Fibroblast of peridontal ligament (primary cell): Measurements from ENCODE around the gene AHSA1.
"Not testable (repeated sequence)": the region's sequence is repeated elsewhere in the genome, so short reads cannot be mapped to it uniquely, and the experiment has no call there.

Experiments used
- DNase-seq: peaks from one replicate; pipeline ENCODE4 v3.0.0-alpha.2; 2010; ENCODE audit errors: extremely low read depth

Gene AHSA1

GRCh38 chr14:77457522-77458248 lies at the start of gene AHSA1, which contains the start of gene VIPAS39:
AHSA1 (plus strand) TSS chr14:77458093; CDS start chr14:77458190, 97 bp downstream.
VIPAS39 (minus strand) TSS chr14:77457601; CDS start chr14:77454102, 3,499 bp downstream.
- DNase-seq: peak; percentile 99

- peak; percentile 3 for DNase-seq
Measured at GRCh38 chr14:77409131-77409533, 48.8 kb upstream of the AHSA1 start.

GRCh38 chr14:77415403-77416030 lies 42.4 kb upstream of the AHSA1 start:
- not testable (repeated sequence) for DNase-seq

- not testable (repeated sequence) for DNase-seq
Measured at GRCh38 chr14:77416098-77416497, 41.8 kb upstream of the AHSA1 start.

- no peak for DNase-seq
Measured at GRCh38 chr14:77416836-77417235, 41.1 kb upstream of the AHSA1 start.

GRCh38 chr14:77421201-77421600 lies 36.7 kb upstream of the AHSA1 start:
- DNase-seq: peak; percentile 41

GRCh38 chr14:77423423-77423822 lies 34.5 kb upstream of the AHSA1 start, which contains the start of gene NOXRED1:
NOXRED1 (minus strand) TSS chr14:77423523; CDS start chr14:77422889, 634 bp downstream.
- no peak for DNase-seq

- no peak for DNase-seq
Measured at GRCh38 chr14:77424862-77425261, 33.0 kb upstream of the AHSA1 start.

- no peak for DNase-seq
Measured at GRCh38 chr14:77426396-77426795, 31.5 kb upstream of the AHSA1 start.

- DNase-seq: no peak
Measured at GRCh38 chr14:77436042-77436441, 21.9 kb upstream of the AHSA1 start.

- no peak for DNase-seq
Measured at GRCh38 chr14:77438596-77438995, 19.3 kb upstream of the AHSA1 start.

- DNase-seq: no peak
Measured at GRCh38 chr14:77439861-77440260, 18.0 kb upstream of the AHSA1 start.

GRCh38 chr14:77442196-77442595 lies 15.7 kb upstream of the AHSA1 start:
- DNase-seq: no peak

- DNase-seq: no peak
Measured at GRCh38 chr14:77455966-77456640, 1.8 kb upstream of the AHSA1 start.

GRCh38 chr14:77457115-77457521 lies 775 bp upstream of the AHSA1 start:
- no peak for DNase-seq

- peak; percentile 14 for DNase-seq
Measured at GRCh38 chr14:77458249-77458950, 507 bp downstream of the AHSA1 start.

- DNase-seq: peak; percentile 88
Measured at GRCh38 chr14:77459072-77459723, 1.3 kb downstream of the AHSA1 start.

GRCh38 chr14:77467801-77468200 lies 9.9 kb downstream of the AHSA1 start:
- no peak for DNase-seq

- DNase-seq: no peak
Measured at GRCh38 chr14:77469067-77469505, 11.2 kb downstream of the AHSA1 start.

GRCh38 chr14:77469539-77469938 lies 11.6 kb downstream of the AHSA1 start:
- no peak for DNase-seq

GRCh38 chr14:77470224-77470870 lies 12.5 kb downstream of the AHSA1 start:
- DNase-seq: no peak
